HepG2 (cell line): ENCODE results near the gene CHCT1. TPM values are rescaled to one million over a fixed set of nuclear protein-coding genes. Genes with fewer than 3 reads are reported as not detected.

Experiments
- ATAC-seq: fragments of 200-7000 bp; cut with Tn5 transposase; 3 replicates; pipeline ENCODE4 v1.9.1; 2020; ENCODE audit warnings: mild to moderate bottlenecking, moderate library complexity
- BruUV-seq: library from RNA; stranded (reverse); fragments of 400-500 nt; replicated peaks from 2 replicates; lab custom pipeline; 2021; lab: Mats Ljungman, UMichigan
- CTCF ChIA-PET: fragments of 300-600 bp; formaldehyde crosslinking; extraction: SDS; loops from one replicate; lab custom pipeline; 2021; ENCODE audit warnings: low total read pairs, inconsistent platforms, low intra/inter-chr PET ratio; lab: Yijun Ruan, JAX
- POLR2A ChIA-PET: fragments of 350-600 bp; sonication (Branson Sonifier 250); formaldehyde crosslinking; loops from one replicate; lab custom pipeline; 2020; ENCODE audit warnings: antibody characterized with exemption, inconsistent platforms; lab: Yijun Ruan, JAX
- DNase-seq: peaks from one replicate; pipeline ENCODE4 v3.0.0-alpha.2; 2015; ENCODE audit warnings: low spot score
- FAIRE-seq: peaks from 3 replicates; lab custom pipeline; 2011; peaks lifted over from hg19 to GRCh38; lab: Jason Lieb, UNC
- H2AFZ ChIP-seq: one replicate; pipeline ENCODE4 v1.6.1; 2011; ENCODE audit warnings: low read length, inconsistent platforms
- H3K27ac ChIP-seq: fragments of 300-600 bp; 3 replicates; pipeline ENCODE4 v1.8.0; 2011; ENCODE audit warnings: mixed run types, mild to moderate bottlenecking, mixed read lengths, low read length, inconsistent platforms; ENCODE audit not compliant: insufficient read depth; ENCODE audit errors: extremely low read length
- H3K27me3 ChIP-seq, 2 experiments: fragments of 200-600 bp in 1 of 2; 2 replicates in 1 of 2; 3 replicates in 1 of 2; pipeline versions ENCODE4 v1.6.0 to v1.8.0; 2011; ENCODE audit warnings: low read length in 2 of 2, mild to moderate bottlenecking in 2 of 2, moderate library complexity in 2 of 2, inconsistent platforms in 1 of 2; ENCODE audit not compliant: insufficient read depth in 2 of 2, control insufficient read depth in 1 of 2
- H3K36me3 ChIP-seq, 2 experiments: fragments of 200-600 bp in 1 of 2; replicated peaks in 1 of 2; 2 replicates in 1 of 2; 3 replicates in 1 of 2; pipeline versions ENCODE4 v1.5.1 to v1.8.0; 2011; ENCODE audit warnings: low read length in 2 of 2, inconsistent platforms in 1 of 2; ENCODE audit not compliant: insufficient read depth in 2 of 2, control insufficient read depth in 1 of 2
- H3K4me1 ChIP-seq: 2 replicates; pipeline ENCODE4 v1.5.1; 2012; ENCODE audit warnings: low read length, inconsistent platforms; ENCODE audit not compliant: insufficient read depth
- H3K4me2 ChIP-seq: 2 replicates; pipeline ENCODE4 v1.6.0; 2011; ENCODE audit warnings: low read depth, low read length, inconsistent platforms
- H3K4me3 ChIP-seq, 3 experiments: fragments of 200-600 bp in 1 of 3; sonication (generic), shearing (Covaris generic) in 1 of 3; replicated peaks in 1 of 3; 2 replicates each; pipeline ENCODE4 v1.5.1; 2011 to 2016; ENCODE audit warnings: low read length in 3 of 3, inconsistent platforms in 2 of 3, low read depth in 2 of 3, mild to moderate bottlenecking in 2 of 3, control low read depth in 1 of 3, mixed read lengths in 1 of 3; ENCODE audit not compliant: insufficient read depth in 1 of 3
- H3K79me2 ChIP-seq: one replicate; pipeline ENCODE4 v1.6.1; 2011; ENCODE audit warnings: low read length, inconsistent platforms; ENCODE audit not compliant: insufficient read depth
- H3K9ac ChIP-seq: 2 replicates; pipeline ENCODE4 v1.6.0; 2011; ENCODE audit warnings: mild to moderate bottlenecking, low read depth, low read length, inconsistent platforms; ENCODE audit not compliant: insufficient read depth
- H3K9me3 ChIP-seq: 2 replicates; pipeline ENCODE4 v1.5.1; 2012; ENCODE audit warnings: mild to moderate bottlenecking, low read length
- H4K20me1 ChIP-seq: 2 replicates; pipeline ENCODE4 v1.6.0; 2011; ENCODE audit warnings: inconsistent platforms, mild to moderate bottlenecking, low read length, moderate library complexity; ENCODE audit not compliant: insufficient read depth
- CHD4 ChIP-seq: fragments of 200-600 bp; sonication (generic); IDR thresholded peaks from 2 replicates; pipeline ENCODE4 v1.7.0; 2017; ENCODE audit warnings: mild to moderate bottlenecking, low read length, borderline replicate concordance
- ERF ChIP-seq: IDR thresholded peaks from 2 replicates; pipeline ENCODE4 v1.6.1; 2018; ENCODE audit warnings: missing biosample characterization, missing genetic modification reagents
- KLF6 ChIP-seq: IDR thresholded peaks from 2 replicates; pipeline ENCODE4 v1.8.0; 2016; ENCODE audit warnings: missing biosample characterization, missing genetic modification reagents
- MED1 ChIP-seq: sonication (generic); formaldehyde crosslinking; IDR thresholded peaks from 2 replicates; pipeline ENCODE4 v1.4.0; 2020; ENCODE audit warnings: missing genetic modification reagents
- NFYC ChIP-seq: IDR thresholded peaks from 2 replicates; pipeline ENCODE4 v1.6.1; 2016; ENCODE audit warnings: missing genetic modification reagents, missing compliant biosample characterization
- ZNF431 ChIP-seq: sonication (generic); formaldehyde crosslinking; IDR thresholded peaks from 2 replicates; pipeline ENCODE4 v1.9.0; 2022; ENCODE audit warnings: missing genetic modification reagents, low read depth, mild to moderate bottlenecking, borderline replicate concordance
- ZNF513 ChIP-seq: sonication (generic); formaldehyde crosslinking; conservative IDR thresholded peaks from 2 replicates; pipeline ENCODE4 v1.5.0; 2020; ENCODE audit warnings: missing genetic modification reagents
- ZNF615 ChIP-seq: sonication (generic); formaldehyde crosslinking; IDR thresholded peaks from 2 replicates; pipeline ENCODE4 v1.5.0; 2020; ENCODE audit warnings: mild to moderate bottlenecking, missing genetic modification reagents, borderline replicate concordance
- ZNF790 ChIP-seq: sonication (generic); formaldehyde crosslinking; IDR thresholded peaks from 2 replicates; pipeline ENCODE4 v1.8.0; 2022; ENCODE audit warnings: missing genetic modification reagents, mild to moderate bottlenecking, borderline replicate concordance
- WGBS: methylation state at CpG from one replicate; pipeline ENCODE4 v1.1.6; 2017; ENCODE audit warnings: low lambda C conversion rate; 5-methylcytosine and 5-hydroxymethylcytosine counted together
- in situ Hi-C: cut with HindIII; loops from 2 replicates; pipeline ENCODE4 v1.10.0; 2017; ENCODE audit warnings: low pct_unique_long_range_greater_than_20kb; ENCODE audit not compliant: extremely low pct_ligation_motif_present
- intact Hi-C: fragments of 100-400 bp; cut with micrococcal nuclease; formaldehyde crosslinking; loops from one replicate; pipeline ENCODE4 v1.10.0; 2022; ENCODE audit not compliant: unreplicated experiment
- polyA plus RNA-seq, 8 experiments: library from polyadenylated mRNA; depleted of rRNA in 3 of 8; stranded (reverse) in 7 of 8; unstranded in 1 of 8; fragments of >200 nt; fragmentation: Illumina TruSeq in 4 of 8; extraction: Trizol in 4 of 8; gene quantifications; 2 replicates each; pipeline versions ENCODE4 v1.2.1 to v1.2.3, GENCODE V29; 2011 to 2016; ENCODE audit warnings: low read depth in 4 of 8, missing spikeins in 1 of 8, mixed read lengths in 1 of 8; ENCODE audit not compliant: insufficient read depth in 1 of 8
- total RNA-seq, 5 experiments: library from RNA; depleted of rRNA; stranded (reverse); fragments of >200 nt; fragmentation: Illumina TruSeq; extraction: Trizol; gene quantifications; 2 replicates each; pipeline ENCODE4 v1.2.3, GENCODE V29; 2016; ENCODE audit warnings: low read depth in 1 of 5
- TF ChIP-seq, protein P1 (sequence below): sonication (generic); formaldehyde crosslinking; IDR thresholded peaks from 2 replicates; pipeline ENCODE4 v1.4.0; 2020; ENCODE audit warnings: missing genetic modification reagents, borderline replicate concordance
- TF ChIP-seq, protein P2 (sequence below): sonication (generic); formaldehyde crosslinking; IDR thresholded peaks from 2 replicates; pipeline ENCODE4 v1.9.0; 2022; ENCODE audit warnings: low read depth, missing genetic modification reagents
- TF ChIP-seq, protein P3 (sequence below): sonication (generic); formaldehyde crosslinking; IDR thresholded peaks from 2 replicates; pipeline ENCODE4 v1.8.1; 2022; ENCODE audit warnings: low read depth, mild to moderate bottlenecking, missing genetic modification reagents

CHCT1 gene
- total and polyA plus RNA-seq, 2 of the 13 experiments (the other 11 are each of a cell fraction or from before 2014, with no cell fraction given) = not detected

DNA sequence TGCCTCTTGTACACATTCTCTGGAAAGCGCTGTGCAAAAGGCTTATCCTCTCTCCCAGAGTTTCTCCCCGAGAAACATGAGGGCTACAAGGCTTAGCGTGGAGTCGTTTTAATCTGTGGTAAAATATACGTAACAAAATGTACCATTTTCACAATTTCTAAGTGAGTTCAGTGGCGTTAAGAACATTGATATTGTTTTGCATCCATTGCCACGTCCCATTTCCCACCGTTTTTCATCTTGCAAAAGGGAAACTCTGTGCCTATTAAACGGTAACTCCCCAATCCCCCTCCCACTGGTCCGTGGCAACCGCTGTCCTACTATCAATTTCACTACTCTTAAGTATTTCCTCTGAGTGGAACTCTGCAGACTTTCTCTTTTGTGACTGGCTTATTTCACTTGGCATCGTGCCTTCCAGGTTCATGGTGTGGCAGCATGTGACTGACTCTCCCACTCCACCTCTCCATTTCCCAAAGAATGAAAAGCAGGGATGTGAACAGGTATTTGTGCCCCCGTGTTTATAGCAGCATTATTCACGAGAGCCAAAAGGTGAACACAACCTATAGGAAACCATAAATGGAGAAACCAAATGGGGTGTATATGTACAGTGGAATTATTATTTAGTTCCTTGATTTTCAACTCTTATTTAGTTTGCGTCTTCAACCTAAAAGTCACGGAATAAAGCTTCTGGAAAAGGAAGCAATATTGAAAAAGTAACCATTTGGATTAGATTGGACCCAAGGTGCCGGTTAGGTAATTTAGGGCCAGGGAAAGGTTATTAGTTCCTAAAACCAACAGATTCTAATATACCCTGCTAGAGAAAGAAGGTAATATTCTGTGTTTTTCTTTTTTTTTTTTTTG, 29.2 kb upstream of the CHCT1 start:
- intact Hi-C loops = no loop called here
- ChIA-PET POLR2A (interaction anchor here (1.1 to 2.7 kb wide), 9 partner anchors 10 to 774 kb away, joined by 3 to 30 read pairs (median 8); partner anchors contain the start of genes BCAS3, CLTC, HEATR6 and PPM1D), CTCF (no interaction called here)
- TF ChIP-seq ZNF513 (CRISPR knock-in tag) (no peak), ZNF790 (CRISPR knock-in tag) (peak; percentile 67; the same call in 1 of the 2 replicates), MED1 (CRISPR knock-in tag) (no peak), ZNF431 (CRISPR knock-in tag) (no peak), CHD4 (0 out of 2 replicates have a peak, but pooled peaks have one; percentile 7), ERF (CRISPR knock-in tag) (no peak), ZNF615 (CRISPR knock-in tag) (no peak), KLF6 (CRISPR knock-in tag) (no peak), NFYC (CRISPR knock-in tag) (no peak)
- TF ChIP-seq, protein P1, sequence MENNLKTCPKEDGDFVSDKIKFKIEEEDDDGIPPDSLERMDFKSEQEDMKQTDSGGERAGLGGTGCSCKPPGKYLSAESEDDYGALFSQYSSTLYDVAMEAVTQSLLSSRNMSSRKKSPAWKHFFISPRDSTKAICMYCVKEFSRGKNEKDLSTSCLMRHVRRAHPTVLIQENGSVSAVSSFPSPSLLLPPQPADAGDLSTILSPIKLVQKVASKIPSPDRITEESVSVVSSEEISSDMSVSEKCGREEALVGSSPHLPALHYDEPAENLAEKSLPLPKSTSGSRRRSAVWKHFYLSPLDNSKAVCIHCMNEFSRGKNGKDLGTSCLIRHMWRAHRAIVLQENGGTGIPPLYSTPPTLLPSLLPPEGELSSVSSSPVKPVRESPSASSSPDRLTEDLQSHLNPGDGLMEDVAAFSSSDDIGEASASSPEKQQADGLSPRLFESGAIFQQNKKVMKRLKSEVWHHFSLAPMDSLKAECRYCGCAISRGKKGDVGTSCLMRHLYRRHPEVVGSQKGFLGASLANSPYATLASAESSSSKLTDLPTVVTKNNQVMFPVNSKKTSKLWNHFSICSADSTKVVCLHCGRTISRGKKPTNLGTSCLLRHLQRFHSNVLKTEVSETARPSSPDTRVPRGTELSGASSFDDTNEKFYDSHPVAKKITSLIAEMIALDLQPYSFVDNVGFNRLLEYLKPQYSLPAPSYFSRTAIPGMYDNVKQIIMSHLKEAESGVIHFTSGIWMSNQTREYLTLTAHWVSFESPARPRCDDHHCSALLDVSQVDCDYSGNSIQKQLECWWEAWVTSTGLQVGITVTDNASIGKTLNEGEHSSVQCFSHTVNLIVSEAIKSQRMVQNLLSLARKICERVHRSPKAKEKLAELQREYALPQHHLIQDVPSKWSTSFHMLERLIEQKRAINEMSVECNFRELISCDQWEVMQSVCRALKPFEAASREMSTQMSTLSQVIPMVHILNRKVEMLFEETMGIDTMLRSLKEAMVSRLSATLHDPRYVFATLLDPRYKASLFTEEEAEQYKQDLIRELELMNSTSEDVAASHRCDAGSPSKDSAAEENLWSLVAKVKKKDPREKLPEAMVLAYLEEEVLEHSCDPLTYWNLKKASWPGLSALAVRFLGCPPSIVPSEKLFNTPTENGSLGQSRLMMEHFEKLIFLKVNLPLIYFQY (CRISPR knock-in tag) = no peak
- TF ChIP-seq, protein P2, sequence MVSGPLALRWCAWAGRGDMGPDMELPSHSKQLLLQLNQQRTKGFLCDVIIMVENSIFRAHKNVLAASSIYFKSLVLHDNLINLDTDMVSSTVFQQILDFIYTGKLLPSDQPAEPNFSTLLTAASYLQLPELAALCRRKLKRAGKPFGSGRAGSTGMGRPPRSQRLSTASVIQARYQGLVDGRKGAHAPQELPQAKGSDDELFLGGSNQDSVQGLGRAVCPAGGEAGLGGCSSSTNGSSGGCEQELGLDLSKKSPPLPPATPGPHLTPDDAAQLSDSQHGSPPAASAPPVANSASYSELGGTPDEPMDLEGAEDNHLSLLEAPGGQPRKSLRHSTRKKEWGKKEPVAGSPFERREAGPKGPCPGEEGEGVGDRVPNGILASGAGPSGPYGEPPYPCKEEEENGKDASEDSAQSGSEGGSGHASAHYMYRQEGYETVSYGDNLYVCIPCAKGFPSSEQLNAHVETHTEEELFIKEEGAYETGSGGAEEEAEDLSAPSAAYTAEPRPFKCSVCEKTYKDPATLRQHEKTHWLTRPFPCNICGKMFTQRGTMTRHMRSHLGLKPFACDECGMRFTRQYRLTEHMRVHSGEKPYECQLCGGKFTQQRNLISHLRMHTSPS (CRISPR knock-in tag) = no peak
- TF ChIP-seq, protein P3, sequence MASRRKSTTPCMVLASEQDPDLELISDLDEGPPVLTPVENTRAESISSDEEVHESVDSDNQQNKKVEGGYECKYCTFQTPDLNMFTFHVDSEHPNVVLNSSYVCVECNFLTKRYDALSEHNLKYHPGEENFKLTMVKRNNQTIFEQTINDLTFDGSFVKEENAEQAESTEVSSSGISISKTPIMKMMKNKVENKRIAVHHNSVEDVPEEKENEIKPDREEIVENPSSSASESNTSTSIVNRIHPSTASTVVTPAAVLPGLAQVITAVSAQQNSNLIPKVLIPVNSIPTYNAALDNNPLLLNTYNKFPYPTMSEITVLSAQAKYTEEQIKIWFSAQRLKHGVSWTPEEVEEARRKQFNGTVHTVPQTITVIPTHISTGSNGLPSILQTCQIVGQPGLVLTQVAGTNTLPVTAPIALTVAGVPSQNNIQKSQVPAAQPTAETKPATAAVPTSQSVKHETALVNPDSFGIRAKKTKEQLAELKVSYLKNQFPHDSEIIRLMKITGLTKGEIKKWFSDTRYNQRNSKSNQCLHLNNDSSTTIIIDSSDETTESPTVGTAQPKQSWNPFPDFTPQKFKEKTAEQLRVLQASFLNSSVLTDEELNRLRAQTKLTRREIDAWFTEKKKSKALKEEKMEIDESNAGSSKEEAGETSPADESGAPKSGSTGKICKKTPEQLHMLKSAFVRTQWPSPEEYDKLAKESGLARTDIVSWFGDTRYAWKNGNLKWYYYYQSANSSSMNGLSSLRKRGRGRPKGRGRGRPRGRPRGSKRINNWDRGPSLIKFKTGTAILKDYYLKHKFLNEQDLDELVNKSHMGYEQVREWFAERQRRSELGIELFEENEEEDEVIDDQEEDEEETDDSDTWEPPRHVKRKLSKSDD (CRISPR knock-in tag) = peak; percentile 12; the same call in 1 of the 2 replicates

More for the DNA sequence above, 29.2 kb upstream of the CHCT1 start:
- no peaks in the 10 kb centered on the region for H3K9me3 ChIP-seq
- no peaks in the 10 kb centered on the region; a peak in 1 of 5 replicates for H3K27me3 ChIP-seq
- no peak for FAIRE-seq
- H3K79me2 ChIP-seq = peaks cover 30% of the 10 kb centered on the region
- peak; percentile 44 for DNase-seq
- no peak for ATAC-seq
- peaks cover 36% of the 10 kb centered on the region for H3K4me1 ChIP-seq
- H3K36me3 ChIP-seq = no peaks in the 10 kb centered on the region
- H3K27ac ChIP-seq = peak overlapping the region; percentile 95
- H3K4me3 ChIP-seq = peak overlapping the region; percentile 77 to 100 (median 90)
- in situ Hi-C loops = no loop called here
- peak overlapping the region; percentile 50 for H2AFZ ChIP-seq
- peak overlapping the region; percentile 89 for H3K4me2 ChIP-seq
- peak overlapping the region; percentile 96 for H3K9ac ChIP-seq
- no peaks in the 10 kb centered on the region for H4K20me1 ChIP-seq
- BruUV-seq = TSS peak; percentile 98
- 28% methylated on average over 17 of the region's 17 CpGs for WGBS
